Fibroblast of lung (primary cell): ENCODE measurements around the gene ALDH6A1. TPM values are rescaled to one million over a fixed set of nuclear protein-coding genes. Genes with fewer than 3 reads are reported as not detected.

Source experiments
- DNase-seq, 2 donors: peaks; one replicate each; pipeline versions ENCODE4 v3.0.0 to v3.0.0-alpha.2; 2010; ENCODE audit warnings: low read depth in 2 of 2
- H2AFZ ChIP-seq: 2 replicates; pipeline ENCODE4 v1.5.1; 2012; ENCODE audit warnings: low read length, control low read depth, inconsistent platforms
- H3K27ac ChIP-seq: 2 replicates; pipeline ENCODE4 v1.5.1; 2011; ENCODE audit warnings: low read length, control low read depth; ENCODE audit not compliant: insufficient read depth
- H3K27me3 ChIP-seq: 2 replicates; pipeline ENCODE4 v1.5.1; 2011; ENCODE audit warnings: mild to moderate bottlenecking, low read length; ENCODE audit not compliant: control insufficient read depth, insufficient read depth
- H3K36me3 ChIP-seq: 2 replicates; pipeline ENCODE4 v1.5.1; 2011; ENCODE audit warnings: low read length; ENCODE audit not compliant: control insufficient read depth, insufficient read depth
- H3K4me1 ChIP-seq: 2 replicates; pipeline ENCODE4 v1.5.1; 2011; ENCODE audit warnings: low read length; ENCODE audit not compliant: control insufficient read depth, insufficient read depth; ENCODE audit errors: extremely low read depth
- H3K4me2 ChIP-seq: 2 replicates; pipeline ENCODE4 v1.5.1; 2011; ENCODE audit warnings: low read length, control low read depth; ENCODE audit not compliant: insufficient read depth; ENCODE audit errors: extremely low read depth
- H3K4me3 ChIP-seq, 4 experiments: fragments of 200-600 bp in 1 of 4; sonication (generic) in 1 of 4; replicated peaks in 1 of 4; 2 replicates each; pipeline ENCODE4 v1.5.1; 2011 to 2016; ENCODE audit warnings: low read length in 4 of 4, low read depth in 3 of 4, mild to moderate bottlenecking in 3 of 4, control low read depth in 2 of 4, inconsistent platforms in 1 of 4, mixed read lengths in 1 of 4; ENCODE audit not compliant: insufficient read depth in 1 of 4; ENCODE audit errors: control extremely low read depth in 1 of 4
- H3K79me2 ChIP-seq: 2 replicates; pipeline ENCODE4 v1.5.1; 2012; ENCODE audit warnings: mild to moderate bottlenecking, low read length, inconsistent platforms; ENCODE audit not compliant: control insufficient read depth, insufficient read depth
- H3K9ac ChIP-seq: 2 replicates; pipeline ENCODE4 v1.5.1; 2011; ENCODE audit warnings: mild to moderate bottlenecking, low read length, control low read depth; ENCODE audit not compliant: insufficient read depth
- H3K9me3 ChIP-seq: 2 replicates; pipeline ENCODE4 v1.5.1; 2012; ENCODE audit warnings: low read depth, low read length; ENCODE audit not compliant: control insufficient read depth, insufficient read depth
- H4K20me1 ChIP-seq: 2 replicates; pipeline ENCODE4 v1.5.1; 2011; ENCODE audit warnings: low read length; ENCODE audit not compliant: control insufficient read depth, insufficient read depth; ENCODE audit errors: extremely low read depth
- EZH2 ChIP-seq: IDR thresholded peaks from 2 replicates; pipeline ENCODE4 v1.5.1; 2012; ENCODE audit warnings: low read length, control low read depth, mild to moderate bottlenecking; ENCODE audit errors: missing control alignments
- polyA plus RNA-seq, 2 donors: library from polyadenylated mRNA; depleted of rRNA in 1 of 2; stranded (reverse) in 1 of 2; unstranded in 1 of 2; fragments of >200 nt; gene quantifications; 2 replicates each; pipeline ENCODE4 v1.2.1, GENCODE V29; 2011 to 2012; ENCODE audit warnings: missing spikeins in 1 of 2
- total RNA-seq: library from RNA; depleted of rRNA; stranded (reverse); fragments of >200 nt; gene quantifications from 2 replicates; pipeline ENCODE4 v1.2.1, GENCODE V29; 2014
- TF ChIP-seq, protein P1 (sequence below), 2 donors: IDR thresholded peaks in 1 of 2; conservative IDR thresholded peaks in 1 of 2; 1 replicate in 1 of 2; 2 replicates in 1 of 2; pipeline ENCODE4 v1.5.1; 2011 to 2012; ENCODE audit warnings: low read length in 2 of 2, control low read depth in 1 of 2, inconsistent platforms in 1 of 2, low read depth in 1 of 2, mild to moderate bottlenecking in 1 of 2

ALDH6A1 gene
- total and polyA plus RNA-seq, 2 donors (not counting 1 experiment from before 2014, with no cell fraction given) = 16.2 to 38.6 TPM

- Histone ChIP-seq H3K27me3 (no peaks in the 10 kb centered on the region), H3K79me2 (no peaks in the 10 kb centered on the region), H3K9ac (peak overlapping the region; percentile 99), H3K9me3 (no peaks in the 10 kb centered on the region), H3K36me3 (no peaks in the 10 kb centered on the region), H3K4me3 (peak overlapping the region; percentile 84 to 97 (median 90)), H4K20me1 (no peaks in the 10 kb centered on the region), H2AFZ (peak overlapping the region; percentile 88), H3K27ac (peak overlapping the region; percentile 92), H3K4me1 (no peaks in the 10 kb centered on the region), H3K4me2 (peak overlapping the region; percentile 69)
- no peak for TF ChIP-seq EZH2
- TF ChIP-seq, protein P1, sequence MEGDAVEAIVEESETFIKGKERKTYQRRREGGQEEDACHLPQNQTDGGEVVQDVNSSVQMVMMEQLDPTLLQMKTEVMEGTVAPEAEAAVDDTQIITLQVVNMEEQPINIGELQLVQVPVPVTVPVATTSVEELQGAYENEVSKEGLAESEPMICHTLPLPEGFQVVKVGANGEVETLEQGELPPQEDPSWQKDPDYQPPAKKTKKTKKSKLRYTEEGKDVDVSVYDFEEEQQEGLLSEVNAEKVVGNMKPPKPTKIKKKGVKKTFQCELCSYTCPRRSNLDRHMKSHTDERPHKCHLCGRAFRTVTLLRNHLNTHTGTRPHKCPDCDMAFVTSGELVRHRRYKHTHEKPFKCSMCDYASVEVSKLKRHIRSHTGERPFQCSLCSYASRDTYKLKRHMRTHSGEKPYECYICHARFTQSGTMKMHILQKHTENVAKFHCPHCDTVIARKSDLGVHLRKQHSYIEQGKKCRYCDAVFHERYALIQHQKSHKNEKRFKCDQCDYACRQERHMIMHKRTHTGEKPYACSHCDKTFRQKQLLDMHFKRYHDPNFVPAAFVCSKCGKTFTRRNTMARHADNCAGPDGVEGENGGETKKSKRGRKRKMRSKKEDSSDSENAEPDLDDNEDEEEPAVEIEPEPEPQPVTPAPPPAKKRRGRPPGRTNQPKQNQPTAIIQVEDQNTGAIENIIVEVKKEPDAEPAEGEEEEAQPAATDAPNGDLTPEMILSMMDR (conservative IDR thresholded peaks at IDR 0.05 in 1 of 2, IDR thresholded peaks at IDR 0.05 in 1 of 2; ENCODE audit: low read depth in 1 of 2, low read length in 2 of 2) = no peak
- DNase-seq = peak; percentile 76 to 78
These were observed 64.7 kb downstream of the ALDH6A1 start for GRCh38 chr14:74019408-74020137.

GRCh38 chr14:74018586-74019407 is 65.5 kb downstream of the ALDH6A1 start, which contains the start of the genes BBOF1 and ENTPD5:
TSS of gene BBOF1 (plus strand) at chr14:74019349. CDS start at chr14:74019479, 130 bp downstream.
TSS of gene ENTPD5 (minus strand) at chr14:74019288. CDS start at chr14:73988102, 31,186 bp downstream.
- Histone ChIP-seq H3K79me2 (no peaks in the 10 kb centered on the region), H3K4me2 (peak within 1 kb of the TSS; percentile 86), H2AFZ (peak within 1 kb of the TSS; percentile 88), H3K27ac (peak within 1 kb of the TSS; percentile 100), H3K9ac (peak within 1 kb of the TSS; percentile 99), H3K27me3 (no peaks in the 10 kb centered on the region), H3K36me3 (no peaks in the 10 kb centered on the region), H3K4me1 (no peaks in the 10 kb centered on the region), H4K20me1 (no peaks in the 10 kb centered on the region), H3K9me3 (no peaks in the 10 kb centered on the region), H3K4me3 (peak within 1 kb of the TSS; percentile 85 to 97 (median 94))
- TF ChIP-seq, protein P1 (conservative IDR thresholded peaks at IDR 0.05 in 1 of 2, IDR thresholded peaks at IDR 0.05 in 1 of 2; ENCODE audit: low read depth in 1 of 2, low read length in 2 of 2) = no peak
- TF ChIP-seq EZH2 = no peak
- peak; percentile 82 to 86 for DNase-seq

DNA sequence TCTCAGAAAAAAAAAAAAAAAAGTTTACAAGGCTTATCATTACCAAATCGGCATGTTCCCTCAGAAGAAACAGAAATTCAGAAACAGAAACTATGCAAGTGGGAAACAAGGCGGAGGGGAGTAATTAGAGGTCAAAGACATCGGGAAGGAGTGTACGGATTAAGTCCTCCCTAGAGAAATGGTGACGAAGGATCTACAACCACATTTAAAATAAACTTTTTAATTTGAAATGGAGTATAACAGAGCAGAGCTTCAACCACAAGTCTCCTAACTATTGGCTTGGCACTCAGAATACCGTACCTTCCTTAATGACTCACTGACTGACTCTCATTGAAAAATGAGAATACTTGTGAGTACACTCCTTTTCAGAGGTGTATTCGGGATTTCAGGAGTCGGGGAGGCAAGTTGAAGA is 66.1 kb downstream of the ALDH6A1 start:
- Histone ChIP-seq H3K36me3 (no peaks in the 10 kb centered on the region), H3K79me2 (no peaks in the 10 kb centered on the region), H3K4me2 (peak overlapping the region; percentile 86), H3K9me3 (no peaks in the 10 kb centered on the region), H4K20me1 (no peaks in the 10 kb centered on the region), H2AFZ (peak overlapping the region; percentile 84), H3K9ac (peak overlapping the region; percentile 99), H3K4me1 (no peaks in the 10 kb centered on the region), H3K27ac (peak overlapping the region; percentile 100), H3K27me3 (no peaks in the 10 kb centered on the region), H3K4me3 (peak overlapping the region; percentile 85 to 97 (median 94))
- no peak for TF ChIP-seq EZH2
- TF ChIP-seq, protein P1 (conservative IDR thresholded peaks at IDR 0.05 in 1 of 2, IDR thresholded peaks at IDR 0.05 in 1 of 2; ENCODE audit: low read depth in 1 of 2, low read length in 2 of 2) = no peak
- DNase-seq = peak; percentile 56 to 89
